HG03342 (cell line): ENCODE data around the gene ULK3.

Source experiments
- ATAC-seq: cut with Tn5 transposase; IDR thresholded peaks from one replicate; pipeline ENCODE4 v1.9.1; 2021; ENCODE audit warnings: mild to moderate bottlenecking, moderate library complexity; ENCODE audit not compliant: unreplicated experiment

ULK3 gene

DNA sequence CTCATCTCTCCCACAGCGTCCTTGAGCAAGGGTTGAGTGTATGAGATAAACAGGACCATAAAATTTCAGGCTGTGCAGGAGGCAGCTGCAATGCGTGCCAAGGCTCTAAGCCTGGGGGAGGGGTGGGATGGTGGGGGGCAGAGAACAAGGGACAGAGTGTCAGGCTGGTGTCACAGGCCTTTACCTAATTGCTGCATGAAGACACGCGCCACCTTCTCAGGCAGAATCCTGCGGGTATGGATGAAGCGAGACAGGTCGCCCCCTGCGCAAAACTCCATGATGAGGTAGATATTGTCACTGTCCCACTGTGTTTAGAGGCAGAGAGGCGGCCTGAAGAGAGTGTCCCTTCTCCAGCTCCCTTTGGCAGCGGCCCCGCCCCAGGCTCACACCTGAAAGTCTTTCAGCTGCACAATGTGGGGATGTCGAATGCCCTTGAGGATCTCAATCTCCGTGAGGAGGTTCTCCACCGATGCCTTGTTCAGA lies 1.0 kb downstream of the ULK3 start:
- ATAC-seq, result no peak

DNA sequence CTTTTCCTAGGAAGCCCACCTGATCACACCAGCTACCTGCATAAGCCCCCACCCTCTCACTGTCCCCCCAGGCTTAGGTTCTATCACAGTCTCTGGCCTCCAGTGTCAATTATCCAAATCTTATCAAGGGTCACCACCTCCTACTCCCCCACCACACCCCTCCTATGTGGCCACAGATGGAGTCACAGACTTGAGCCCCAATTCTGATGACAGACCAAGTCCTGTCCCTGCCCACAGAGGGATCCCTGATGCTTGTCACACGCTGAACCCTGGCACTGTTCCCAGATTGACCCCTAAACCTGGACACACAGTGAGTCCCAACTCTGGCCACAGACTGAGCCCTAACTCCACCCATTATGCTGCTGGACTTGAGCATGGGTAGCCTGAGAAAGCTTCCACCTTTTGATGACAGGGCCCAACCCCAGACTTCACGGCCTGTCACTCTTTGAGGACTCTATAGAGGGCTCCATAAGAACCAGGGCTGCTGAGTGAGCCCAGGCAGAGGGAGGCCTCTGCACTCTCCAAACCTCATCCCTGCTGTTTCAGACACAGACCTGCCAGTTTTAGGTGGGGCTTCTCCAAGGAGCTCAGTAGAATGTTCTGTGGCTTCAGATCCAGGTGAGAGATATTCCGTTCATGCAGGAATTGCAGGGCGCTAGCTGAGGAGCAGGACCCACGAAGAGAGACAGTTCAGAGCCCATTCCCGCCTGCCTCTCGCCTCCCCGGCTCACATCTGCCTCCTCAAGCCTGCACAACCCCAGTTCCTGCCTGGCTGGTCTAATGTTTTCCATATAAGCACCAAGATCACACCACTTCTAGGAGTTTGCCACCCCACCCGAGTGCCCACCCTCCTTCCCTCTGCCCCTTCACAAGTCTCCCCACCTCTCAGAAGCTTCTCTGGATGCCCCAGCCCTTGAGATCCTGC lies 1.8 kb downstream of the ULK3 start:
- no peak for ATAC-seq

DNA sequence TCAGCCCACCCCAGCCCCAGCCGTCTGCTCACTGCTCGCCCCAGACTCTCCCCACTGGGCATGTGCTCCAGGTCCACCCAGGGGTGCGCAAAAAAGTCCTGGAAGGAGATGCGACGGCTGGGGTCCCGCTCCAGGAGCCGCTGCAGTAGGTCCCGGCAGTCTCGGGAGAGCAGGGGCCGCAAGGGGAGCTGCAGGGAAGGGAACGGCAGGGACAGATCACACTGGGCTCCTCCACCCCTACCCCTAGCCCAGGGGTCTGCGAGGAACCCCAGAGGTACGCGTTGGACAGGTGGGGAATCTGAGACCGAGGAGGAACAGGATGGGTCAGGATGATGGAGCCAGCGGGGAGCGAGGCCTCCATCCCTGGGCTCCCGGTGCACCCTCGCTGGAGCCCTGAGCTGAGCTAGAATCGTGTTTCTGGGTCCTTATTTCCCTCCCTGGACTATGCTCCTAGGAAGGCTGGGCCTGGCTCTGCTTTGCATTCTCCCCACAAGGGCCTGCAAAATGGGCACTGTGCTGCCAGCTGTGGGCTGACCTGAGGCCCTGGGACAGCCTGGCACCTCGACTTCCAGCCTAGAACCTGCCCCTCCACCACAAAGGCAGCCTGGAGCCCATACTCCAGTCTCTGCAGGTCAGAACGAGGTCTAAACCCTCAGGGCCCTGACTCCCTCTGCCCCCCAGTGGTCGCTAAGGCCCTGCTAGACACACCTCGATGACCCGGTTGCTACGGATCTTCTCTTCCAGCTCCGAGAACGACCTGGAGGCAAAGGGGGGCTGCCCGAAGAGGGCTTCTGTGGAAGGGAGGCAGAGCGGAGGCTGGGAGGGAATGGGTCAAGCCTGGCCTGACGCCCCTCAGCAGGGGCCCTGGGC lies 3.2 kb downstream of the ULK3 start:
- no peak for ATAC-seq

DNA sequence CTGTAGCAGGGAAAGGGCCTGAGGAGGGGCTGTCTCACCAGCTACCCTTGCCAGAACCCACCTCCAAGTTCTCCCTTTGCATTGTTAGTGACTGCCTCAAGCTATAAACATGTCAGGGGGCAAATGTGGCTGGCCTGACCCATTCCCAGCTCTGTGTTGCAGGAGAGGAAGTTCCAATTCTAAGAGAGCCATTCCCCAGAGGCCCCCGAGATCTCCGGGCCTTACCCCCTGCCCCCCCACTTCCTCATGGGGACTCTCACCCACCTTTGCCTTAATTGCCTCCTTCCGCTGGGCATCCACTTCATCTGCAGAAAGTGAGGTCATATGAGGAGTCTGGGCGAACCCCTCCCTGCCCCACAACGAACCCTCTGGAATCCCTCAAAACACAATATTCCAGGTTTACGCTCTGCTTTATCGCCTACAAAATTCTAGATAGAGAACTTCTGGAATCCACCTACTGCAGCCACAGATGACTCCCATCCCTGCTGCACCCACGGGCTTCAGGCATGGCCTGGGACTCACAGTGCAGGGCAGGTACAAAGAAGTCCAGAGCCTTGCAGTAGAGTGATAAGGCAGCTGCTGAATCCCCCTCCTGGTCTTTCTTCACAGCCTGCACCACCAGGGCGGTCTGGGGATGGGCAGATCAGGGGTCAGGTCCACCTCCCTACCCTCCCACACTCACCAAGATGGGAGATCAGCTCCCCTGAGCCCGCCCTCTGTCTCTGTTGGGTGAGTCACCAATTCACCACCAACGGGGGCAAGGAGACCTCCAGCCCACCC lies 4.0 kb downstream of the ULK3 start:
- ATAC-seq, result no peak

DNA sequence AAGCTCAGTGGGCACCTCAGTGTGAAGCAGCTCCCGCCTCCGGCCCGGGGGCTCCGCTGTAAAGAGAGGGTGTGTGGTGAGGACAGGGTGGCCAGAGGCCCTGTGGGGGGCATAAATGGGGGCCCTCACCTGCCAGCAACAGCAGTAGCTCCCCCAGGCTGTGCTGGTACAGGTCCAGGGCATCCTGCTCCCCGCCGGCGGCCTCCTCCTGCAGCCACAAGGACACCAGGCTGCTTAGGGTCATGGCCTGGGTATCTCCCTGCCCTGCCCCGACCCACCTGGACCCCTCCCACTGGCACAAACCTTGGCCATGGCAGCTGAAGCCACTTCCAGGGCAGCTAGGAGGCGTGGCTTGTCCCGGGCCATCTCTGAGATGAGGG lies 4.8 kb downstream of the ULK3 start:
- ATAC-seq, result no peak

DNA sequence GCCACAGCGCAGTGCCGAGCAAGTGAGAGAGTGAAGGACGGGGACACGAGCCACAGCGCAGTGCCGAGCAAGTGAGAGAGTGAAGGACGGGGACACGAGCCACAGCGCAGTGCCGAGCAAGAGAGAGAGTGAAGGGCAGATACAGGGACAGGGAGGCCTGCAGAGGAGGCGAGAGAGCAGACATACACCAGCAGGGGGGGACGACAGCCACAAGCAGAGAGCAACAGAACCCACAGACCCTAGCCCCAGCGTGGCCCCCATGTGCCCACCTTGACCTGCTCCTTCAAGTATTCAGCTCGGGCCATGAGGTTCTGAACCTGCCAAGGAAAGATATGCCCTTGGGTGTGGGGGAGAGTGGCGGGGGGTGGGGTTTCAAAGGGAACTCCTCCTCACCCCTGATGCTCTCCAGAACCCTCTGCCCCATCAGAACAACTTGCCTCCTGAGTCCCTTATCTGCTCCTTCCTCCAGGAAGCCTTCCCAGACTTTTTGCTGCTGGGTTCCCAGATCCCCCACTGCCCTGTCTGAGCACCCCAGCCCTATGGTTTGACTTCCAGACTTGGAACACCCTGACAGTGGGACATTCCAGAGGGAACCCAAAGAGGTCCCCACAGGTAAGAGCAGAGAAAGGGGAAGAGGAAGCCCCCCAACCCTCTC lies 5.3 kb downstream of the ULK3 start:
- no peak for ATAC-seq

DNA sequence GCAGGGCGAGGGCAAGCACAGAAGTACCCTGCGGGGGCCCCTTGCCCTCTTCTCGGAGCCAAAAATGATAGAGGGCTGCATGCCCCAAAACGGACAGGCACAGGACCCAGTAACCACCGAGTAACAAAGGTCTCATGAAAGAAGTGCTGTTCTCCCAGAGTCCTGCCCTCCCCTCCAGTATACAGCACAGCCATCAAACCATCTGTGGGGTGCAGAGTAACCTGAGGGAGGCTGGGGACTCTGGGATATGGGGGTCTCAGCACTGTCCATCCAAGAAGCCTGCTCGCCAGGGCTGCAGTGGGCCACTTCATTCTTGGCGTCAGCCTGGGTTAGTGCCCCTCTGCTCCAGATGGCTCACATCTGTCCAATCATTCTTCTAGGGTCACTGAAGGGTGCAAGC lies 6.1 kb downstream of the ULK3 start:
- ATAC-seq, result no peak

DNA sequence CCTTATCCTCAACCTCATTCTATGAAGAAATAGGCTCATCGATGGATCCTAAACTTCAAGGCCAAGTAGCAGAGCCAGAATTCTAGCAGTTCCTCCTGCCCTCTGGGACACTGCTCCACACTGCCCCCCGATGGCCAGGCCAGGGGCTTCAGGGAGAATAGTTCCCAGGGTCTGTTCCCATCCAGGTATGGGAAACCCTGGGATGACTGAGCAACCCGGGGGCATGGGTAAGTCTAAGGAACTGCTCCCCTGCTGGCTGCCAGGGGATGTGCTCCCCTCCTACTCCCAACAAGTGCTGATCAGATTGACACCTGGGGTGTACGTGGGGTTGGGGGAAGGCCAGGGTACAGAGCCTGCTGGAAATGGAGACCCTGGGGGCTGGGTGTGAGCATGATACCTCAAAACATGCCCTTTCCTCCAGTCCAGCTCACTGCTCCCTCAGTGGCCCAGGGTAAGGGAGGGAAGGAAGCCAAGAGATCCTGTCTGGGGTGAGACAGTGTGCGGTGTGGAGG lies 7.6 kb downstream of the ULK3 start:
- no peak for ATAC-seq

DNA sequence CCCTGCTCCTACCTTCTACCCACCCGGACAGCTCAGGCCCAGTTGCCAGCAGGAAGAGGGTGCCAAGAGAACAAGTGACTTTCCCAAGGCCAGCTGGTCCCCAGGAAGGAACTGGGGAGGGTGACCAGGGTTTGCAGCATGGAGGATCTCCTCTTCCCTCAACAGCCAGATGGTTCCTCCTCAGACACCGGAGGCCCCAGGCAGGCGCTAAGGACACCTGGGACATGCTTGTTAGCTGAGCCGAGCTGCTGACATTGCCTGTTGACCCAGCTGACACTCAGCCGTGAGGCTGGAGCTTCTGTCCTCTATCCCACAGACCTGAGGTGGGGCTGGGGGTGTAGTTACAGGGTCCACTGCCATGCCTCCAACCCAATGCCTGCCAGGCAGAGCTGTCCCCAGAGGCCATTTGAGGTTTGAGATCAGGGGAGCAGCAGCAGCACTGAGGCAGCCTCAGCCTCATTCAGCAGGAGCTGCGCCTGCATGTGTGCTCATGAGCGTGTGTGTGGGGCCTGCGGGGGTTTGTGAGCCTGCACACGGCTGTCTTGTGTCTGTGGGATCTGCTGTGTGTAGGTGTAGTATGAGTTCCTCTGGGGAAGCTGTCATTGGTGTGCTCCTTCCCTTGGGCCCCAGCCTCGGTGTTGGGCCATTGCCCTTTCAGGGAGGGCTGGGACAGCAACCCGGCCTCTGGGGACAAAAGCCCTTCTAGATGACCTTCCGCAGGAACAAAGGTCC lies 9.4 kb downstream of the ULK3 start:
- ATAC-seq, result no peak

DNA sequence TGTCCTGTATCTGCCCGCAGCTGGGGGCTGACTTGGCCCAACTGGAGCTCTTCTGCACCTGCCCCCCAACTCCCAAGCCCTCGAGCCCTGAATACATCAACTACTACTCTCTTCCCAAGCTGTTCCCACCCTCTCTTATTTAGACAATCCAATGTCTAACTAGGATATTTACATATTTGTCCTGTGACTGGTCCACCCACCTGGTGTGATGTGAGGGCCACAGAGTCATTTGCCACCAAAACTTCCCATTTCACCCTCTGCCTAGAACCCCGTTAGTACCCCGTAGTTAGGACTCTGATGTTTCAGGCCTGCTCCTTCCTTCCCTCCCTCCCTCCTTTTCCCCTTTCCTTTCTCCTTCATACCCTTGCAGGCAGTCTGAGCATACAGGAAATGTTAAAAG lies 10.1 kb downstream of the ULK3 start:
- ATAC-seq, result no peak

DNA sequence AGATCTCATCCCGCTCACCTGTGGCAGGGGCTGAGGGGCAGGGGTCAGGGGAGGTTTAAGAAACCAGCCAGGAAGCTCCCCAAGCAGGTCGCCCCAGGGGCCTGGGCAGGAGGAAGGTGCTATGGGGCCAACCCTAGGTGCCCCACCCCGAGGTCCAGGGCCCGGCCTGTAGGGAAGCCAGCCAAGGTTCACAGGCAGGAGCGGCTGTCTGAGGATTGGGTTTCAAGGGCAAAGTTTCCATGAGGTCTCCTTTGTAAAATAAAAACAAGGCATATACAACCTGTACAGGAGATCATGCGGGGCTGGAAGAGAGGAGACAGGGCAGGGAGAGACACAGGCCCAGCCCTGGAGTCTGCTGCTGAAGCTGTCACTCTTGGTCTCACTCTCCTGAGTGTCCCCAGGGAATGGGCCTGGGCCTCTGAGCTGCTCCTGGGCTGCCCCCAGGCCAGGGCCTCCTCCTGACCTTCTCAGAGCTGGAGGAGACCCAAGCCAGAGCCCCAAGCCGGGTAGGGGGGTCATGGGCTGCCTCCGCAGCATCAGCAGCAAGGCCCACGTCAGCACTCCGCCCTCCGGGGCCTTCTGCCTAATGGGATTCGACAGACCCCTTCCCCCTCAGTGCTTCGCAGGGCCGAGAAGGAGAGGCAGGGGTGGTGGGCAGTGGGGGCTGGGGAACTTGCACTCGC lies 11.0 kb downstream of the ULK3 start:
- ATAC-seq, result no peak

DNA sequence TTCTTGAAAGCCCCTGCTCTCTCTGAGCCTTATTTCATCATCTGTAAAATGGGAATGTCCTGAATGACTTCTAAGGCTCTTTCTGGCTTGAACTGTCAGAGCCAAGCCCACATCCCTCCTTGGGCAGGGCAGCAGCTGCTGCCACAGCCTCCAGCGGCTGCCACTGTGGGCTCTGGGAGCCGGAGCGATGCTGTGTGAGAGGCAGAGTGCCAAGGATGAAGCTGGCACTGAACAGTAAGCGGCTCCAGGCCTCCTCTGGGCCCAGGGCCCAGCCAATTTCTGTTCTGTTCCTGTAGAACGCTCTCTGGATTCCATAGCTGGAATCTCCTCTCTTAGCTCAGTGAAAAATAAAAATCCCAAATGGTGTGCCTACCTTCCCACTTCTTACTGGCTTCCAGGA lies 12.1 kb downstream of the ULK3 start:
- no peak for ATAC-seq

DNA sequence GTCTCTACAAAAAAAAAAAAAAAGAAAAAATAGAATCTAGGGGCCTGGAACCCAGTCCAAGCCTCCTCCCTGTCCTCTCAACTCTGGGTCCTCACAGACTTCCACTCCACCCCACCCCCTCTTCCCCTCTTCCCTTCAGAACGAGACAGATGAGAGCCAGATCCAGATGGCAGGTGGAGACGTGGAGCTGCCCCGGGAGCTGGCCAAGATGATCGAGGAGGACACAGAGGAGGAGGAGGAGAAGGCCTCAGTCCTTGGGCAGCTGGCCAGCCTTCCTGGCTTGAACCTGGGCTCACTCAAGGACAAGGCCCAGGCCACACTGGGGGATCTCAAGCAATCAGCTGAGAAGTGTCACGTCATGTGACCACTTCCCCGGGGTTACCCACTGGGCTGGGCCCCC lies 13.0 kb downstream of the ULK3 start:
- no peak for ATAC-seq

DNA sequence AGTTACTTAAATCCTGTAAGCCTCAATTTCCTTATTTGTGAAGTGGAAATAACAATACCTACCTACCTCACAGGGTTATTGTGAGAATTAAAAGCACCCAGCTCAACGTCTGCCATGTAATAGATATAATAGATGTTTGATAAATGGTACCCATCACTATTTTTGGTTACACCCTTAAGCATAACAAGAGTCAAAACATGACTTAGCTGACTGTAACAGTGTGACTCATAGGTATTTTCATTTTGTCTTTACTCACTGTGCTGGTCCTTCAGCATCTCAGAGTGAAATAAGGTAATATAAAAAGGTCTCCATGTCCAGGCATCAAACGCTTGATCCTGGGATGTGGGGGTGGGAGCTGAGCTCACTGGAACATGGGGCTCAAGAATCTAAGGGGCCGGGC lies 13.5 kb downstream of the ULK3 start:
- ATAC-seq, result no peak

DNA sequence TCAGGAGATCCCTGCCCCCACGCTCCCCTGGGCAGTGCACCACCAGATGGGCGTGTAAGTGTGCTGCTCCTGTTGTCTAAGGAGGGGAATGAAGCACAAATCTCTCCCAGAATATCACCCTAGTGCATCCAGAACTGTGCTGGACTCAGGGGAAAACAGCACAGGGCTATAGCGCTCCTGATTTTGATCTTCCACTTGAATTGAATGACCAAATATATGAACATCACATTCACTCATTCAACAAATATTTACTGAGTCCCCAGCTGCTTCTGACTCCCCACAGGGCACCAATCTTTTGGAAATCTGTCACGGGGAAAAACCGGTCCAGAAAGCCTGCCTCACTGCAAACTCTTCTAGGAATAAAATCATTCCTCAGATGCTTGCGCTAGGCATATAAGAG lies 14.1 kb downstream of the ULK3 start:
- no peak for ATAC-seq

DNA sequence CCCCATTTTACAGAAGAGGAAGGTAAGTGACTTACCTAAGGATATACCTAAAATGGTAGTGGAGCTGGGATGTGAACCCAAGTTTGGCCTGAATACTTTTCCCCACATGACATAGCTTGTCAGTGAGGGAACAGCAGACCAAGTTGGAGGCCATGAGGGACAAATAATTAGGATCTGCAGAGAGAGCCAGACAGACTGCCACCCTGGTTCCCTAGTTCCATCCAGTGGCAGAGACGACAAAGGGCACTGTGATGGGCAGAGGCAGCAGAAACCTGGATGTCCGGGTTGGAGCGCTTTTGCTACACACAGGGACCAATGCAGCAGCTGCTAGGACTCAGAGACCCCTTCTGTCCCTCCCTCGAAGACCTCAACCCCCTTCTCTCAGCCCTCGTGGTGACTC lies 15.3 kb downstream of the ULK3 start:
- ATAC-seq, result no peak

DNA sequence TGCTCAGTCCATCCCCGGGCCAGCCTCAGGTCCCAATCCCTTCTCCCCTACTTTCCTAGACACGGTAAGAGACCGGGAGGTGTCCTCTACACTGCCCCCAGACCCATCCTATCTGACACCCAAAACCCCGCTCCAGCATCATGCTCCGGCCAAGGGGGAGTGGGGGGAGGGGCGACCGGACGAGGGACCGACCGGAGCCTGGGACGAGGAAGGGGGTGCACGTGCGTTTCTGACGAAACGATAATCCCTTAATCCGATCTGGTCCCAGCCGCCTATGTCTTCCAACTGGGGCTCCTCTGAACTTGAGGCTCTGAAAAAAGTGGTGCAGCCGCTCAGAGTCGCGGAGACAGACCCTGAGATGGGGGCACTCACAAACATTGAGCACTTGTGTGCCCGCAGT lies 16.0 kb downstream of the ULK3 start:
- no peak for ATAC-seq

DNA sequence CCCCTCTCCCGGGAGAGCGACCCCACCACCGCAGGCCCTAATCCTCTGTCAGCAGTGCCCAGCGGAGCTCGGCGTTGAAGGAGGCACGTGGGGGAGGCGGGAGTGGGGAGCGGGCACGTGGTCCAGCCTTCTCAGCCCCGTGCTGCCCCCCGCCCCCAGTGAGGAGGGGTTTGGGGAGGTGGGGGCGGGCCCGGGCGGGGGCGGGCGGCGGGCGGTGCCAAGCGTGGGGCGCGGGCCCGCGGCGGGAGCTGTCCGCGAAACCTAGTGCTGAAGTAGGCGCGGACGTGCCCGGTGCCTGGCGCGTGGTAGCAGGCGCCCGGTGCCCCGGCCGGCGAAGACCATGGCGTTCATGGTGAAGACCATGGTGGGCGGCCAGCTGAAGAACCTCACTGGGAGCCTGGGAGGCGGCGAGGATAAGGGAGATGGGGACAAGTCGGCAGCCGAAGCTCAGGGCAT lies 16.6 kb downstream of the ULK3 start, which contains the start of gene CPLX3:
Gene CPLX3, plus strand, starts transcription at position 264 of the 456 bp plus-strand sequence. Its CDS starts 77 bp downstream, at position 341.
- ATAC-seq, result no peak

DNA sequence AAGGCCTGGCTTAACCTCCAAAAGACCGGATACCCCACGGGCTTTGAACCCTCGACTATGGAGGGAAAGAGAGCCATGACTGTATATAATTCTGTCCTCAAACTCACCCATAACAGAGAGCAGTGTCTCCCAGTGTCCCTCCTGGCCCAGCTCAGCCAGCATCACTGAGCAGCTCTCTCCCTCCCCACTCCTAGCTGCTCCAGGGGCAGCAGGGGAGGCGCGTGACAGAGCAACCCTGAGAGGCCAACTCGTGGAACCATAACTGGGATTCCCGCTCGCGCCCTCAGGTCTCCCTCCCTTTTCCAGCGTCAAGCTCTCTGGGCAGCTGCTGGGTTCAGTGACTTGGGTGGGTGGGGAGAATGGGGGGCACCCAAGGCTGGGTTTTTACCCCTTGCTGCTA lies 17.1 kb downstream of the ULK3 start:
- ATAC-seq, result no peak
